T-helper 2 cell treated with Interferon-gamma antibody and Interleukin-4, amounts not matched to agents 100 ng/mL and 5 ng/mL, for 36 hours (primary cell): ENCODE results near the gene MSL3. TPM values are rescaled to one million over a fixed set of nuclear protein-coding genes. Genes with fewer than 3 reads are reported as not detected.

Experiments
- total RNA-seq: library from RNA; stranded (reverse); gene quantifications from 2 replicates; pipeline ENCODE4 v1.2.3, GENCODE V29; 2022

Gene MSL3
- total RNA-seq, 1 donor from 2014 or later: 40.9 TPM

Other genes with a start within 250 kb of the MSL3 start
- not detected in 2 replicates for gene ARHGAP6, start 92.3 kb upstream of the MSL3 start, total RNA-seq